GM21390 (cell line): ENCODE data around the gene UAP1L1.
A peak's percentile ranks its signal among the peaks of the same experiment; 100 is the strongest.
"Not testable (repeated sequence)": the region's sequence is repeated elsewhere in the genome, so short reads cannot be mapped to it uniquely, and the experiment has no call there.

Source experiments
- ATAC-seq: cut with Tn5 transposase; IDR thresholded peaks from one replicate; pipeline ENCODE4 v1.9.1; 2021; ENCODE audit not compliant: unreplicated experiment

Gene UAP1L1, protein sequence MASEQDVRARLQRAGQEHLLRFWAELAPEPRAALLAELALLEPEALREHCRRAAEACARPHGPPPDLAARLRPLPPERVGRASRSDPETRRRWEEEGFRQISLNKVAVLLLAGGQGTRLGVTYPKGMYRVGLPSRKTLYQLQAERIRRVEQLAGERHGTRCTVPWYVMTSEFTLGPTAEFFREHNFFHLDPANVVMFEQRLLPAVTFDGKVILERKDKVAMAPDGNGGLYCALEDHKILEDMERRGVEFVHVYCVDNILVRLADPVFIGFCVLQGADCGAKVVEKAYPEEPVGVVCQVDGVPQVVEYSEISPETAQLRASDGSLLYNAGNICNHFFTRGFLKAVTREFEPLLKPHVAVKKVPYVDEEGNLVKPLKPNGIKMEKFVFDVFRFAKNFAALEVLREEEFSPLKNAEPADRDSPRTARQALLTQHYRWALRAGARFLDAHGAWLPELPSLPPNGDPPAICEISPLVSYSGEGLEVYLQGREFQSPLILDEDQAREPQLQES

GRCh38 chr9:137077010-137077747 is at the start of gene UAP1L1:
TSS of gene UAP1L1 (plus strand) at chr9:137077517. CDS start at chr9:137077533, 16 bp downstream.
- ATAC-seq = peak; percentile 51

DNA sequence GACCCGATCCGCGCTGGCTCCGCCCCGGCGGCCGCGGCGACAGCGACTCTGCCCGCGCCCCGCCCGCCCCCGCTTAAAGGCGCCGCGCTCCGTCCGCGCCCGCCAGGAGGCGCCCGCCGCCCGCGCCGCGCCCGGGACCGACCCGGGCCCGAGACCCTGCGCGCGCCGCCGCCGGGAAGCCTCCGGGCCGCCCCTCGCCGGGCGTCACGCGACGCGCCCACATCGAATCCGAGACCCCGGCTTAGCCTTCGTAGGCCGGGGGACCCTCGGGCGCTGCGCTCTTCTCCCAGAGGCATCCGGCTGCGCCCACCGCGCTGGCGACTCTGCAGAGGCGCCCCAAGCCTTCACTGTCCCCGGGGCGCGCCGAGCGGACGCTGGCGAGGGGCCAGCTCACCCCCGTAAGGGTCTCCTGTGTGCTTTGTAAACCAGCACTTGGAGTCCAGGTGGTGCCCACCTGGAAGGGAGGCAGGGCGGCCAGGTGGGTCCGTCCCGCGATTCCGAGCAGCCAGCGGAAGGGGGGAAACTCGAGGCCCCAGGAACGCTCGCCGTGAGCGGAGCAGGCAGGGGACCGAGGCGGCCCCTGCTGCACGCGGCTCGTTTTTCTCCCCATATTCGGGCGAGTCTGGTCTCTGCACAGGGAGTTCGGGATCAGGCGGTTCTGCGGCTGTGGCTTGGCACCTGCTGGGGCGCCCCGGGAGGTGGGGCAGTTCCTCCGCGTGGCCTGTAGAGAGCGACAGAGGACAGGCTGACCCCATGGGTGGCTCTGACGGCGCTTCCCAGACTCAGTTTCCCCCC is 48.9 kb upstream of the UAP1L1 start:
- peak; percentile 45 for ATAC-seq

DNA sequence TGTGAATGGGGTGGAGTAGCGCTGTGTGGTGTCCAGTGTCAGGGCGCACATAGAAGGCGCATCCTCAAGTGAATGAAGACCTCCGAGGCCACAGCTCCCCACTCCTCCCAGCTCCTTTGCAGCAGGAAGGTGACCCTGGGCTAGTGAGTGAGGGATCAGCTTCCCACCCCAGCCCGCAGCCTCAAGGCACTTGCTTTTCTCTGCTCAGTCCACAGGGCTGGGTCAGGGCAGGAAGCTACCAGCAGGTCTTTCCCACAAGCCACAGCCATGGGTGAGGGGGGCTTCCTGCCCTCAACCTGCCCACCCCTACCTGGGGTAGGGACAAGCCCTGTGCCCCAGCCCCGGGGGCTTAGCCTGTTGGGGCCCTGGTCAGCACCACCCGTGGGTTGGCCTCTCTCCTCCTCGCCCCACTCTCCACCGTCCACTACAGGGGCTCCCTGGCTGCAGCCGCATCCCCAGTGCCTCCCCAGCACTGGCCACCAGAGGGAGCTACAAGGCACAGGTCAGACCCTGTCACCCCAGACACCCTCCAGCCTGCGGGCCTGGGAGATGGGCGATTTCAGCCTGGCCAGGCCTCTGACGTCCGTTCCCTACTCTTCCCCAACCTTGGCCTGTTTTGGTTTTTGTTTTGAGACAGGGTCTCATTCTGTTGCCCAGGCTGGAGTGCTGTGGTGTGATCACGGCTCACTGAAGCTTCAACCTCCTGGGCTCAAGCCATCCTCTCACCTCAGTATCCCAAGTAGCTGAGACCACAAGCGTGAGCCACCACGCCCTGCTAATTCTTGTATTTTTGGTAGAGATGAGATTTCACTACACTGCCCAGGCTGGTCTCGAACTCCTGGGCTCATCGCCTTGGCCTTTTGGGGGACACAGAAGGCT is 48.0 kb upstream of the UAP1L1 start:
- ATAC-seq = peak; percentile 44

DNA sequence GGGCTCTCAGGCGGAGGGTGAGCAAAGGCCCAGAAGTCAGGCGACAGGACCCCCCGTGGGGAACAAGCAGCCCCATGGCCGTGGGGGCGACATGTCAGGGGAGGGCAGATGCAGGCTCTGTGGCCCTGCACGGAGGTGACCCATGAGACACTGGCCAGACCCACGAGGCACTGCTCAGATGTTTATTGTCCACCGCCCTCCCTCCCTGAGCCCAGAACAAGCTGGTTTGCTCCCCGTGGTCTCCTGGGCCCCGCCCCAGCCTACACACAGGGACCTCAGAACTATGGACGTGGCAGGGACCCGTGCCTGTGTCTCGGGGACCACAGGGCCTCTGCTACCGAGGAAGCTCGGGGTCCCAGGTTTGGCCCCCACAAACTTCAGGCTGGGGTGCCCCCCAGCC is 47.3 kb upstream of the UAP1L1 start:
- no peak for ATAC-seq

GRCh38 chr9:137030538-137031527 is 46.5 kb upstream of the UAP1L1 start:
- no peak for ATAC-seq

DNA sequence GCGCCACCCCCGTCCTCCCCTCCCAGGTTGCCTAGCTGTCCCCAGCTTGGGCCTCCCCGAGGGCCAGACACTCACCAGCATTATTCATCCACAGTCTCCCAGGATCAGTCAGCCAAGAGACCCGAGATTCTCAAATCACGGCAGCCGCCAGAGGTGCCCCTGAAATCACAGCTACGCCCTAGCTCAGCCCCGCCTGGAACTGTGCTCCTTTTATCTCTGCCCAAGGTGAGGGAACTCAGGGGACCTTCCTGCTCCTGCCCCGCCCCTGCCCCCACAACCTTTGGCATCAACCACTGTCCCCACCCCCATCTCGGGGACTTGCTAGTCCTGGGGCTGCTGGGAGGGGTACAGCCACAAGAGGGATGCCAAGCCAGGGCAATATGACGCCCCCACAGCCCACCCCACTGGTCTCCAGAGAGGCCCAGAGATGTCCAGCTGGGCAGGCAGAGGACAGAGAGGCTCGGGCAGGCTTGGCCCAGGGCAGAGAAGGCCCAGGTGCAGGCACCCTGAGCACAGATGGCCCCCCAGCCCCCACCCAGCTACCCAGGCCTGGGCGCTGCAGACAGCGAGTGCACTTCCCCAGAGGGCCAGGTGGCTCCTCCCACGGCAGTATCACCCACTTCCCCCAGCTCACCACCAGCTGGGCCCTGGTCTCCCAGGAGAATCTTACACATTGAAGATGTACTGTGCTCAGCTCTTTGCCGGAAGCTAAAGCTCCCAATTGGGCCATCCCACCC is 45.2 kb upstream of the UAP1L1 start, which contains the start of gene FUT7:
FUT7 (minus strand) TSS at position 185 of the 737 bp plus-strand sequence; CDS start at position 88, 97 bp downstream.
- ATAC-seq = no peak

GRCh38 chr9:137032858-137033257 is 44.5 kb upstream of the UAP1L1 start:
- ATAC-seq = no peak

GRCh38 chr9:137033481-137033880 is 43.8 kb upstream of the UAP1L1 start:
- ATAC-seq = not testable (repeated sequence)

- ATAC-seq = no peak
Observed at GRCh38 chr9:137034039-137034708, 43.1 kb upstream of the UAP1L1 start.

- no peak for ATAC-seq
Observed at GRCh38 chr9:137034709-137035506, 42.4 kb upstream of the UAP1L1 start.

DNA sequence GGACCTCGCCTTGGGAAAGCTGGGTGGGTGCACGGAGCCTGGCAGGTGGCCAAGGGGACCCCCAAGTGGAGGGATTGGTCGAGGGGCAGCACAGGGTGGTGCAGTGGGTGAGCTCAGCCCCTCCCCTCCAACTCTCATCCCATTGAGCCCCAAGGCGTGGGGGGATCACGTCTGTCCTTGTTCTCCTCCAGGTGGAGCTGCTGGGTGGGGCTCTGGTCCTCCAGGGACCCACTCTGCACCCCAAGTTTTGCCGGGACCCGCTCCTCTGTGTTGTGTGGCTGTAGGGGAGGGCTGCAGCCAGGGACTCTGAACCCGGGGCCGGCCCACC is 41.8 kb upstream of the UAP1L1 start:
- ATAC-seq = no peak

- no peak for ATAC-seq
Observed at GRCh38 chr9:137035937-137036336, 41.4 kb upstream of the UAP1L1 start.

- no peak for ATAC-seq
Observed at GRCh38 chr9:137037035-137037434, 40.3 kb upstream of the UAP1L1 start.

DNA sequence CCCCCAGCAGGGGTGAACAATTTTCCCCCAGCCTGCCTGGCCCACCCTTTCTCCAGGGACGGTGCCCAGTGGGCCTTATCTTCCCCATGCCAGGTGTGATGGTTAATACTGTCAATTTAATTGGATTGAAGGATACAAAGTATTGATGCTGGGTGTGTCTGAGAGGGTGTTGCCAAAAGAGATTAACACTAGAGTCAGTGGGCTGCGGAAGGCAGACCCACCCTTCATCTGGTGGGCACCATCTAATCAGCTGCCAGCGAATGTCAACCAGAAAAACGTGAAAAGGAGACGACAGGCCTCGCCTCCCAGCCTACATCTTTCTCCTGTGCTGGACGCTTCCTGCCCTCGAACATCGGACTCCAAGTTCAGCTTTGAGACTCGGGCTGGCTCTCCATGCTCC is 39.8 kb upstream of the UAP1L1 start:
- ATAC-seq = no peak

DNA sequence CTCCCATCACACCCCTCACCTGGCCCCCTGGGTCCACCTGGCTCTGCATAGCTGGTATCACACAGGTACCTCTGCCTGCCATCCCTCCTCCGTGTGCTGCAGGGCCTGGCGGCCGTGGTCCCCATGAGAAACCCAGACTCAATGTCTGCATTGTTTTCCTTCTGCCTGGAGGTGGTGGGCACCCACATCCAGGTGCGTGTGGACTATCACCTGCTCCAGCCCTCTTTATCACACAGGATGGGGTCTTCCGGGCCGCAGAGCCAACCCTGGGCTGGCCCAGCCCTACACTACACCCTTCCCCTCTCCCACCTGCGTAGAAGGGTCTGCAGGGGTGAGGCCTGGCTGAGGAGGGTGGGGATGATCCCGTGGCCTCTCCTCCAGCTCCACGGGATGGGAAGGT is 38.4 kb upstream of the UAP1L1 start:
- ATAC-seq = no peak

DNA sequence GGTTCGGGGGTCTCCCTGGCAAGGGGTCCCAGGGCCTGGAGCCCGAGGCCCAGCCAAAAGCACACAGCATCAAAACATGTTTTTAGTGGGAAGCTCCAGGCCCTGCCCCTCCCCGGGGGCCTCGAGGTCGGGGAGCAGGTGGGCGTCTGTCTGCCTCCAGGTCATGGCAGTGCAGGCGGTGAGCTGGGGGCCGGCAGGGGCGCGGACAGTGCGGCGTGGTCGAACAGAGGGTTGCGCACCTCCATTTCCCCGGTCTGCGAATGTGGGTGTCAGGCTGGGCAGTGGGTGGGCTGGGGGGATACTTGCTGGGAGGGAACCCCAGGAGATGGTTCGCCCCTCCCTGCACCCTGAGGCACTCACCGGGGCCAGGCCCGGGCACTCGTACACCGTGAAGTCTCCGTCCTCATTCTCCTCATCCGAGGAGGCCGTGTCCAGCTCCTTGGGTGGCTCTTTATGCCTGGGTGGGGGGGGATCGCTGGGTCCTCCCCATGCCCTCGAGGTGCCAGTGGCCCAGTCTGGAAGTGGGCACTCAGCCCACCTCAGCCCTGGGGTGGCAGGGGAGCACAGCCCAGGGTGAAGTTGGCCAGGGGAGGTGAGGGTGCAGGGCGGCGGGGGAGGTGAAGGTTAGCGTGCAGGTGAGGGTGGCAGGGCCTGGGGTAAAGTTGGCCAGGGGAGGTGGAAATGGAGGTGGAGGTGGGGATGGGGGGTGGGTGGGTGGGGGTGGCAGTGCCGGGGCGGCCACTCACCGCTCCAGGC is 37.5 kb upstream of the UAP1L1 start:
- no peak for ATAC-seq
